ENCODE data around the gene MAGI1. TPM values are rescaled to one million over a fixed set of nuclear protein-coding genes. Genes with fewer than 3 reads are reported as not detected.
"Not testable (repeated sequence)": the region's sequence is repeated elsewhere in the genome, so short reads cannot be mapped to it uniquely, and the experiment has no call there.

The MAGI1 gene
- total RNA-seq, 1 donor from 2014 or later: not detected

DNA sequence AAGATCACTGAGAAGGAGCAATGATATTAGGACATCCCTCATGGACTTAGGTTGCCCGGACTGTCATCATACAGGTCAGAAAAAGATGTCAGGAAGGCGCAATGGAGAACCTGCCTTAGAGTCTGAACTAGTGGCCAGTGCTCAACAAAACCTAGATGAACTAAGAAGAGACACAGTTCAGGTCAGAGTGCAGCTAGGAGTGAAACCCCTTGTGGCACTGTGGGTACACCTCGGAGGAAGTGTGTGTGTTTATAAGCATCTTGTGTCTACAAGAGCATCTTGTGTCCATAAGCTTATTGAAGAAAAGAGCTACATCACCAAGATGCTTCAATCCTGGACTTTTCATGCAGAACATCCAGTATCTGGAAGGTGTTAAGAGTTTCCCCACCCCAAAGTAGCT is 315.7 kb downstream of the MAGI1 start:
- no peak overlapping the region for H3K4me3 Mint-ChIP-seq
- TF ChIP-seq, protein P1, sequence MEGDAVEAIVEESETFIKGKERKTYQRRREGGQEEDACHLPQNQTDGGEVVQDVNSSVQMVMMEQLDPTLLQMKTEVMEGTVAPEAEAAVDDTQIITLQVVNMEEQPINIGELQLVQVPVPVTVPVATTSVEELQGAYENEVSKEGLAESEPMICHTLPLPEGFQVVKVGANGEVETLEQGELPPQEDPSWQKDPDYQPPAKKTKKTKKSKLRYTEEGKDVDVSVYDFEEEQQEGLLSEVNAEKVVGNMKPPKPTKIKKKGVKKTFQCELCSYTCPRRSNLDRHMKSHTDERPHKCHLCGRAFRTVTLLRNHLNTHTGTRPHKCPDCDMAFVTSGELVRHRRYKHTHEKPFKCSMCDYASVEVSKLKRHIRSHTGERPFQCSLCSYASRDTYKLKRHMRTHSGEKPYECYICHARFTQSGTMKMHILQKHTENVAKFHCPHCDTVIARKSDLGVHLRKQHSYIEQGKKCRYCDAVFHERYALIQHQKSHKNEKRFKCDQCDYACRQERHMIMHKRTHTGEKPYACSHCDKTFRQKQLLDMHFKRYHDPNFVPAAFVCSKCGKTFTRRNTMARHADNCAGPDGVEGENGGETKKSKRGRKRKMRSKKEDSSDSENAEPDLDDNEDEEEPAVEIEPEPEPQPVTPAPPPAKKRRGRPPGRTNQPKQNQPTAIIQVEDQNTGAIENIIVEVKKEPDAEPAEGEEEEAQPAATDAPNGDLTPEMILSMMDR (IDR thresholded peaks at IDR 0.05): no peak
- ChIA-PET POLR2A (no interaction called here), CTCF (interaction anchor here (1.4 kb wide), 1 partner anchor 9 kb away, joined by 4 read pairs; no protein-coding TSS in a partner anchor)
- no peaks in the 10 kb centered on the region for H3K27me3 Mint-ChIP-seq
- H3K27ac Mint-ChIP-seq: no peak overlapping the region
- H3K36me3 Mint-ChIP-seq (ENCODE audit: low read depth): no peaks in the 10 kb centered on the region
- intact Hi-C loops (cut with micrococcal nuclease): no loop called here
- H3K4me1 Mint-ChIP-seq: no peaks in the 10 kb centered on the region
- no peaks in the 10 kb centered on the region for H3K9me3 Mint-ChIP-seq
- ATAC-seq (ENCODE audit: low read depth): no peak
- DNase-seq: no peak

DNA sequence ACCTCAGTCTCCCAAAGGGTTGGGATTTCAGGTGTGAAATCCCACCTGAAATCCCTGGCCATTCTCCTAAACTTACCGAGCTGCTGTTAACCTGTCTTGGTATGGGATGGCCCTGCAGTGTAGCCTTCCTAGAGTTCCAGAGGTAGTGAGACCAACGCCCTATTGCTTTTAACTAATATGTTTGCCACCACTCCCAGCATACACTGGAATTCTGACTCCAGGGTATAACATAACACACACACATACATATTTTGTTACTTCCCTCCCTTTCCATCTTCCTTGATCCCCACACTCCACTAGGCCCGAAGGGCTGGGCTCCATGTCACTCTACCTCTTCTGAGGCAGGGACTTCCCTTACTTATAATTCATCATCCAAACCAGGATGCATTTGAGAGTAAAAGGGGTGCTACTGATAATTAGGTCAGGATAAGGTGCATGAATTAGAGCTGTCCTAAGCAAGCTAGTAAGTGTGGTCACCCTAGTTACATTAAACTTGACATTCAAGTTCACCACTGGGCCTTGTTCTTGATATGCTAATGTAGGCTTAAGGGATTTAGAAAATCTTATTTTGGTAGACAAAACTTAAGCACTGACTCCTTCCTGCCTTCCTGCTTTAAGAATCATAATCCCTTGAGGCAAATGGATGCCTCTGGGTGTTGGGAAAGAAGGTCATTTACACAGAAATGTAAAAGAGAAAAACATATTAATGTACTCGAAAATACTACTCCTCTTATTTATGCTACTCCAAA is 317.6 kb downstream of the MAGI1 start:
- H3K27me3 Mint-ChIP-seq: no peaks in the 10 kb centered on the region
- ATAC-seq (ENCODE audit: low read depth): no peak
- H3K4me3 Mint-ChIP-seq: no peak overlapping the region
- DNase-seq: no peak
- TF ChIP-seq, protein P1 (IDR thresholded peaks at IDR 0.05): no peak
- ChIA-PET POLR2A (no interaction called here), CTCF (no interaction called here)
- intact Hi-C loops (cut with micrococcal nuclease): no loop called here
- H3K4me1 Mint-ChIP-seq: no peaks in the 10 kb centered on the region
- H3K36me3 Mint-ChIP-seq (ENCODE audit: low read depth): no peaks in the 10 kb centered on the region
- no peak overlapping the region for H3K27ac Mint-ChIP-seq
- H3K9me3 Mint-ChIP-seq: no peaks in the 10 kb centered on the region

DNA sequence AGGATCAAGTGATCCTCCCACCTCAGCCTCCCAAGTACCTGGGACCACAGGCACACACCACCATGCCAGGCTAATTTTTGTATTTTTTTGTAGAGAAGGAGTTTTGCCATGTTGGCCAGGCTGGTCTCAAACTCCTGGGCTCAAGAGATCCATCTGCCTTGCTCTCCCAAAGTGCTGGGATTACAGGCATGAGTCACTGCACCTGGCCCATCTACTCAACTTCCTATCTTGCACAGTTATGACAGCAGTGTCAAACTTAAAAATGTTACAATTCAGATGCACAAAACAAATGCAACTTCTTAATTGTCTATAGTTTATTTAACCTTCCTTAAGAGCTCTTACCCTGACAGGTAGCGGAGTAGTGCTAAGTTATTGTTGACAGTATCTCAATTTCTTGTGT is 319.1 kb downstream of the MAGI1 start:
- DNase-seq; H3K27ac Mint-ChIP-seq; intact Hi-C loops (cut with micrococcal nuclease); ATAC-seq (ENCODE audit: low read depth); H3K27me3 Mint-ChIP-seq; POLR2A ChIA-PET; H3K4me3 Mint-ChIP-seq; H3K4me1 Mint-ChIP-seq; CTCF ChIA-PET; H3K36me3 Mint-ChIP-seq (ENCODE audit: low read depth); H3K9me3 Mint-ChIP-seq: not testable (repeated sequence)

DNA sequence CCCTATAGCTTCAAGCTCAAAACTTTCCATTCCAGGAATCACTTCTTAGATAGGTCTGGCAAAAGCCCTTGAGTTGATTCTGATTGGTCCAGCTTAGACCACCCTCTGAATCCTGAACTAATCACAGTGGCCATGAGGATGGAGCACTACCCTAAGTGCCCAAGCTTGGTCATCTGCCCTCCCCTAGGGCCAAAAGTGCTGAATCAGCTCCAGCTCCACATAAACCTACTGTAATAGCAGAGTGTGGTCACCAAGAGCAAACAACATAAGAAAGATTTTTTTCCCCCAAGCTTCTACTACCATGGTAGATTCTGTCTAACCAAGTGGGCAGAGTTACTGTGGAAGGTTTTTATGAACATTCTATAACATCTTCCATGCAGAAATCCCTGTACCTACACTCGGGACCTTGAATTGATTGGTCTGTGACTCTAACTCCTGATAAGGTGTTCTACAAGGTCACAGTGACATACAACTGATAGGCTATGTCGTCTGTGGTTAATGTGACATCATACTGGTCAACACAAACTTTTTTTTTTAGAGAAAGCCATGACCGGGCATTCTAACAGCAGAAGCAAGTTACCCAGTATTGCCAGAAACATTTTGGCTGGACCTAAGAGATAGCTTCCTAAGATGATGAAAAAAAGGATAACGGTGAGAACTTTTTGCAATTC is 320.9 kb downstream of the MAGI1 start:
- DNase-seq (no peak), ATAC-seq (ENCODE audit: low read depth) (no peak)
- CTCF ChIA-PET: no interaction called here
- H3K27ac Mint-ChIP-seq: no peak overlapping the region
- no peaks in the 10 kb centered on the region for H3K9me3 Mint-ChIP-seq
- POLR2A ChIA-PET: no interaction called here
- H3K27me3 Mint-ChIP-seq: no peaks in the 10 kb centered on the region
- intact Hi-C loops (cut with micrococcal nuclease): no loop called here
- no peak overlapping the region for H3K4me3 Mint-ChIP-seq
- TF ChIP-seq, protein P1 (IDR thresholded peaks at IDR 0.05): no peak
- no peaks in the 10 kb centered on the region for H3K4me1 Mint-ChIP-seq
- H3K36me3 Mint-ChIP-seq (ENCODE audit: low read depth): no peaks in the 10 kb centered on the region

DNA sequence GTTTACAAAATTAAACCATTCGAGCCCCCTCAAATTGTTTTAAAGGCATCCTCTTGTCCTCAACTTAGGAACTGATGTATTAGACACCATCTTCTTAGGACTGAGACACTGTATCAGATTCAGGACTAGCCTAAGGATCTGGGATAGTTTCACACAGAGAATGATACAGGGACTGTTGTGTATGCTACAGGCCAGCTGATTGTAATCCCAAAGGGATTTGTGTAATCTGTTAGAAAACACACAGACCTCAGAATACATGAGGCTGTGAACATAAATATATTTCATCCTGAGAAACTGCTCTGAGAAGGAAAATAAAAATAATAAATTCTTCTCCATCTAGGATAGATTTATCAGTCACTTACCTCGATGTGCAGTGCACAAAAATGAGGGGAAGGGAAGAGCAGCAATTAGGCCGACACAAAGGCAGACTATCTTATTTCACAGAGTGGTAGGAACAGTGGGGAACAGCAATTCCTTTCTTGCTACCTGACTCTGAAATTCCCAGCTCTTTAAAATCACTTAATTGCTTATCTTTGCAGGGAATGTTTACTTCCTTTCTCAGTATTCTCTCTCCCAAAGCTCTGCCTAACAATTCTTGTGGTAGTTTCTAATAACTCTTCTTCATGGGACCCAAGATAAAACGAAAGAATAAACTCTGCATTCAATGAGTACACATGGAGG is 322.5 kb downstream of the MAGI1 start:
- no peak for DNase-seq
- Mint-ChIP-seq H3K36me3 (ENCODE audit: low read depth) (no peaks in the 10 kb centered on the region), H3K4me3 (no peak overlapping the region), H3K27me3 (no peaks in the 10 kb centered on the region), H3K27ac (no peak overlapping the region), H3K9me3 (no peaks in the 10 kb centered on the region), H3K4me1 (no peaks in the 10 kb centered on the region)
- CTCF ChIA-PET: no interaction called here
- intact Hi-C loops (cut with micrococcal nuclease): no loop called here
- no peak for ATAC-seq (ENCODE audit: low read depth)
- POLR2A ChIA-PET: no interaction called here
- TF ChIP-seq, protein P1 (IDR thresholded peaks at IDR 0.05): no peak

Measured in activated B cell treated with CpG ODN at 0.5 μM for 24 hours (primary cell).